ENCODE results near the gene HECA.

DNA sequence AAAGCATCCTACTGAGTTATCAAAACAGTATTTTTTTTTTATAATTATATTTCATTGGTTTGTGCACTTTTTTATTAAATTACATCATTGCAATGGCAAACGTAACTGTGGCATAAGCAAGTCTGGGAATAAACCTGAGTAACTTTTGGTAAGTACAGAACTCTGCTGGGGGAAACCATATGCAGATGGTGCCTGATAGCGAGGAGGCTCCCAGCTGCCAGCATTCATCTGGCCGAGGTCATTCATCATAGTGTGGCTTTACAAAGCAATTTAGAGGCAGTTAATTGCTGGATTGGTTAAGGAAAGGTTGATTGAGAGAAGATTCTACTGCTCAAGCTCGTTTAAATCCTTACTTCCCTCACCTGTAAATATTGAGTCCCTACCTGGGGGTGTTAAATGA, 52.6 kb downstream of the HECA start:
- no peak for TF ChIP-seq ZNF274 (IDR thresholded peaks at IDR 0.05; ENCODE audit: low read depth, low read length)
- TF ChIP-seq YY1 (IDR thresholded peaks at IDR 0.05; ENCODE audit: insufficient read depth, insufficient read length): no peak

Measured in NT2/D1 (cell line).